HepG2 (cell line): ENCODE results near the gene PLD2.

Experiments
- CTCF ChIP-seq: sonication (generic); formaldehyde crosslinking; IDR thresholded peaks from 2 replicates; pipeline ENCODE4 v1.5.0; 2020; ENCODE audit warnings: mild to moderate bottlenecking, missing genetic modification reagents, moderate library complexity
- MAFG ChIP-seq: sonication (generic); formaldehyde crosslinking; IDR thresholded peaks from 2 replicates; pipeline ENCODE4 v1.5.1; 2020; ENCODE audit warnings: mild to moderate bottlenecking, missing genetic modification reagents
- MYC ChIP-seq: sonication (generic); formaldehyde crosslinking; IDR thresholded peaks from 2 replicates; pipeline ENCODE4 v1.9.0; 2021; ENCODE audit warnings: missing genetic modification reagents, borderline replicate concordance
- NFIC ChIP-seq: IDR thresholded peaks from 2 replicates; pipeline ENCODE4 v1.6.1; 2012; ENCODE audit warnings: mild to moderate bottlenecking, low read length, inconsistent platforms
- POLR2A ChIP-seq, 2 experiments: IDR thresholded peaks; 2 replicates each; pipeline ENCODE4 v1.6.1; 2011; ENCODE audit warnings: low read depth in 2 of 2, low read length in 2 of 2, mild to moderate bottlenecking in 1 of 2, moderate library complexity in 1 of 2; ENCODE audit not compliant: insufficient read depth in 1 of 2
- POLR2AphosphoS5 ChIP-seq: IDR thresholded peaks from 2 replicates; pipeline ENCODE4 v1.6.1; 2012; ENCODE audit warnings: low read depth, low read length
- SAFB2 ChIP-seq: sonication (generic); formaldehyde crosslinking; IDR thresholded peaks from 2 replicates; pipeline ENCODE4 v1.5.1; 2020; ENCODE audit warnings: missing genetic modification reagents, low read depth, mild to moderate bottlenecking, borderline replicate concordance
- ZHX2 ChIP-seq, 2 experiments: sonication (generic) in 1 of 2; formaldehyde crosslinking in 1 of 2; IDR thresholded peaks; 2 replicates each; pipeline versions ENCODE4 v1.6.1 to v1.9.0; 2014 to 2022; ENCODE audit warnings: antibody characterized with exemption in 1 of 2, borderline replicate concordance in 1 of 2, inconsistent platforms in 1 of 2, low read depth in 1 of 2, missing genetic modification reagents in 1 of 2
- ZNF207 ChIP-seq: fragments of 450-650 bp; IDR thresholded peaks from 2 replicates; pipeline ENCODE4 v1.6.1; 2016; ENCODE audit warnings: antibody characterized with exemption, borderline replicate concordance
- ZNF317 ChIP-seq: sonication (generic); formaldehyde crosslinking; IDR thresholded peaks from 2 replicates; pipeline ENCODE4 v1.5.0; 2020; ENCODE audit warnings: mild to moderate bottlenecking, missing genetic modification reagents
- ZSCAN12 ChIP-seq: sonication (generic); formaldehyde crosslinking; IDR thresholded peaks from 2 replicates; pipeline ENCODE4 v1.9.0; 2021; ENCODE audit warnings: mild to moderate bottlenecking, missing genetic modification reagents
- TF ChIP-seq, protein P1 (sequence below), 2 experiments: IDR thresholded peaks; 2 replicates each; pipeline ENCODE4 v1.6.1; 2011 to 2012; ENCODE audit warnings: low read length in 2 of 2, borderline replicate concordance in 1 of 2, low read depth in 1 of 2, mild to moderate bottlenecking in 1 of 2, moderate library complexity in 1 of 2
- TF ChIP-seq, protein P2 (sequence below): sonication (generic); formaldehyde crosslinking; IDR thresholded peaks from 2 replicates; pipeline ENCODE4 v1.4.0; 2020; ENCODE audit warnings: missing genetic modification reagents

GRCh38 chr17:4872786-4873185, 65.8 kb downstream of the PLD2 start:
- TF ChIP-seq, protein P1, sequence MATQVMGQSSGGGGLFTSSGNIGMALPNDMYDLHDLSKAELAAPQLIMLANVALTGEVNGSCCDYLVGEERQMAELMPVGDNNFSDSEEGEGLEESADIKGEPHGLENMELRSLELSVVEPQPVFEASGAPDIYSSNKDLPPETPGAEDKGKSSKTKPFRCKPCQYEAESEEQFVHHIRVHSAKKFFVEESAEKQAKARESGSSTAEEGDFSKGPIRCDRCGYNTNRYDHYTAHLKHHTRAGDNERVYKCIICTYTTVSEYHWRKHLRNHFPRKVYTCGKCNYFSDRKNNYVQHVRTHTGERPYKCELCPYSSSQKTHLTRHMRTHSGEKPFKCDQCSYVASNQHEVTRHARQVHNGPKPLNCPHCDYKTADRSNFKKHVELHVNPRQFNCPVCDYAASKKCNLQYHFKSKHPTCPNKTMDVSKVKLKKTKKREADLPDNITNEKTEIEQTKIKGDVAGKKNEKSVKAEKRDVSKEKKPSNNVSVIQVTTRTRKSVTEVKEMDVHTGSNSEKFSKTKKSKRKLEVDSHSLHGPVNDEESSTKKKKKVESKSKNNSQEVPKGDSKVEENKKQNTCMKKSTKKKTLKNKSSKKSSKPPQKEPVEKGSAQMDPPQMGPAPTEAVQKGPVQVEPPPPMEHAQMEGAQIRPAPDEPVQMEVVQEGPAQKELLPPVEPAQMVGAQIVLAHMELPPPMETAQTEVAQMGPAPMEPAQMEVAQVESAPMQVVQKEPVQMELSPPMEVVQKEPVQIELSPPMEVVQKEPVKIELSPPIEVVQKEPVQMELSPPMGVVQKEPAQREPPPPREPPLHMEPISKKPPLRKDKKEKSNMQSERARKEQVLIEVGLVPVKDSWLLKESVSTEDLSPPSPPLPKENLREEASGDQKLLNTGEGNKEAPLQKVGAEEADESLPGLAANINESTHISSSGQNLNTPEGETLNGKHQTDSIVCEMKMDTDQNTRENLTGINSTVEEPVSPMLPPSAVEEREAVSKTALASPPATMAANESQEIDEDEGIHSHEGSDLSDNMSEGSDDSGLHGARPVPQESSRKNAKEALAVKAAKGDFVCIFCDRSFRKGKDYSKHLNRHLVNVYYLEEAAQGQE (IDR thresholded peaks at IDR 0.05; ENCODE audit: borderline replicate concordance in 1 of 2, low read depth in 1 of 2, low read length in 2 of 2) = no peak
- no peak for TF ChIP-seq SAFB2 (CRISPR knock-in tag)
- no peak for TF ChIP-seq POLR2A (IDR thresholded peaks at IDR 0.05; ENCODE audit: insufficient read depth in 1 of 2, low read depth in 2 of 2, low read length in 2 of 2)
- no peak for TF ChIP-seq MAFG
- no peak for TF ChIP-seq NFIC
- no peak for TF ChIP-seq ZNF207
- TF ChIP-seq MYC (CRISPR knock-in tag) = no peak
- TF ChIP-seq ZSCAN12 (CRISPR knock-in tag) = no peak
- no peak for TF ChIP-seq ZHX2 (IDR thresholded peaks at IDR 0.05; ENCODE audit: low read depth)
- TF ChIP-seq ZHX2 (CRISPR knock-in tag; IDR thresholded peaks at IDR 0.05; ENCODE audit: borderline replicate concordance) = no peak
- TF ChIP-seq ZNF317 (CRISPR knock-in tag) = no peak
- no peak for TF ChIP-seq POLR2AphosphoS5
- no peak for TF ChIP-seq CTCF (CRISPR knock-in tag)
- TF ChIP-seq, protein P2, sequence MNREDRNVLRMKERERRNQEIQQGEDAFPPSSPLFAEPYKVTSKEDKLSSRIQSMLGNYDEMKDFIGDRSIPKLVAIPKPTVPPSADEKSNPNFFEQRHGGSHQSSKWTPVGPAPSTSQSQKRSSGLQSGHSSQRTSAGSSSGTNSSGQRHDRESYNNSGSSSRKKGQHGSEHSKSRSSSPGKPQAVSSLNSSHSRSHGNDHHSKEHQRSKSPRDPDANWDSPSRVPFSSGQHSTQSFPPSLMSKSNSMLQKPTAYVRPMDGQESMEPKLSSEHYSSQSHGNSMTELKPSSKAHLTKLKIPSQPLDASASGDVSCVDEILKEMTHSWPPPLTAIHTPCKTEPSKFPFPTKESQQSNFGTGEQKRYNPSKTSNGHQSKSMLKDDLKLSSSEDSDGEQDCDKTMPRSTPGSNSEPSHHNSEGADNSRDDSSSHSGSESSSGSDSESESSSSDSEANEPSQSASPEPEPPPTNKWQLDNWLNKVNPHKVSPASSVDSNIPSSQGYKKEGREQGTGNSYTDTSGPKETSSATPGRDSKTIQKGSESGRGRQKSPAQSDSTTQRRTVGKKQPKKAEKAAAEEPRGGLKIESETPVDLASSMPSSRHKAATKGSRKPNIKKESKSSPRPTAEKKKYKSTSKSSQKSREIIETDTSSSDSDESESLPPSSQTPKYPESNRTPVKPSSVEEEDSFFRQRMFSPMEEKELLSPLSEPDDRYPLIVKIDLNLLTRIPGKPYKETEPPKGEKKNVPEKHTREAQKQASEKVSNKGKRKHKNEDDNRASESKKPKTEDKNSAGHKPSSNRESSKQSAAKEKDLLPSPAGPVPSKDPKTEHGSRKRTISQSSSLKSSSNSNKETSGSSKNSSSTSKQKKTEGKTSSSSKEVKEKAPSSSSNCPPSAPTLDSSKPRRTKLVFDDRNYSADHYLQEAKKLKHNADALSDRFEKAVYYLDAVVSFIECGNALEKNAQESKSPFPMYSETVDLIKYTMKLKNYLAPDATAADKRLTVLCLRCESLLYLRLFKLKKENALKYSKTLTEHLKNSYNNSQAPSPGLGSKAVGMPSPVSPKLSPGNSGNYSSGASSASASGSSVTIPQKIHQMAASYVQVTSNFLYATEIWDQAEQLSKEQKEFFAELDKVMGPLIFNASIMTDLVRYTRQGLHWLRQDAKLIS (CRISPR knock-in tag) = no peak
